Fibroblast of villous mesenchyme (primary cell): ENCODE data around the gene COG4. TPM values are rescaled to one million over a fixed set of nuclear protein-coding genes. Genes with fewer than 3 reads are reported as not detected.

Source experiments
- DNase-seq: peaks from one replicate; pipeline ENCODE4 v3.0.0-alpha.2; 2010; ENCODE audit warnings: low read depth
- H3K4me3 ChIP-seq: 2 replicates; pipeline ENCODE4 v1.5.1; 2011; ENCODE audit warnings: low read depth, mild to moderate bottlenecking, low read length
- total RNA-seq: library from RNA; depleted of rRNA; stranded (reverse); fragments of >200 nt; gene quantifications from 2 replicates; pipeline ENCODE4 v1.2.3, GENCODE V29; 2012
- TF ChIP-seq, protein P1 (sequence below): IDR thresholded peaks from 2 replicates; pipeline ENCODE4 v1.5.1; 2012; ENCODE audit warnings: low read depth, mild to moderate bottlenecking, low read length; ENCODE audit not compliant: insufficient read depth

COG4 gene
- total RNA-seq, 1 donor: 64.8 TPM

DNA sequence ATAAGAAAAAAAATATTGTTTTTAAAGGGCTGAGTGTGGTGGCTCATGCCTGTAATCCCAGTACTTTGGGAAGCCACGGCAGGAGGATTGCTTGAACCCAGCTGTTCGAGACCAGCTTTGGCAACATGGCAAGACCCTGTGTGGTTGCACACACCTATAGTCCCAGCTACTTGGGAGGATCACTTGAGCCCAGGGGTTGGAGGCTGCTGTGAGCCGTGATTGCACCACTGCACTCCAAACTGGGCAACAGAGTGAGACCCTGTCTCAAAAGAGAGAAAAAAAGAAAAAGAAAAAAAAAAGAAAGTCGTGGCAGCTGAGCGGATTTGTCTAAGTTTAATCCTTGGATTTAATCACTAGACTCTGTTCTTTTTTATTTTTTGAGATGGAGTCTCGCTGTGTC is 75.3 kb downstream of the COG4 start:
- H3K4me3 ChIP-seq: no peak overlapping the region
- TF ChIP-seq, protein P1, sequence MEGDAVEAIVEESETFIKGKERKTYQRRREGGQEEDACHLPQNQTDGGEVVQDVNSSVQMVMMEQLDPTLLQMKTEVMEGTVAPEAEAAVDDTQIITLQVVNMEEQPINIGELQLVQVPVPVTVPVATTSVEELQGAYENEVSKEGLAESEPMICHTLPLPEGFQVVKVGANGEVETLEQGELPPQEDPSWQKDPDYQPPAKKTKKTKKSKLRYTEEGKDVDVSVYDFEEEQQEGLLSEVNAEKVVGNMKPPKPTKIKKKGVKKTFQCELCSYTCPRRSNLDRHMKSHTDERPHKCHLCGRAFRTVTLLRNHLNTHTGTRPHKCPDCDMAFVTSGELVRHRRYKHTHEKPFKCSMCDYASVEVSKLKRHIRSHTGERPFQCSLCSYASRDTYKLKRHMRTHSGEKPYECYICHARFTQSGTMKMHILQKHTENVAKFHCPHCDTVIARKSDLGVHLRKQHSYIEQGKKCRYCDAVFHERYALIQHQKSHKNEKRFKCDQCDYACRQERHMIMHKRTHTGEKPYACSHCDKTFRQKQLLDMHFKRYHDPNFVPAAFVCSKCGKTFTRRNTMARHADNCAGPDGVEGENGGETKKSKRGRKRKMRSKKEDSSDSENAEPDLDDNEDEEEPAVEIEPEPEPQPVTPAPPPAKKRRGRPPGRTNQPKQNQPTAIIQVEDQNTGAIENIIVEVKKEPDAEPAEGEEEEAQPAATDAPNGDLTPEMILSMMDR: no peak
- DNase-seq: no peak

DNA sequence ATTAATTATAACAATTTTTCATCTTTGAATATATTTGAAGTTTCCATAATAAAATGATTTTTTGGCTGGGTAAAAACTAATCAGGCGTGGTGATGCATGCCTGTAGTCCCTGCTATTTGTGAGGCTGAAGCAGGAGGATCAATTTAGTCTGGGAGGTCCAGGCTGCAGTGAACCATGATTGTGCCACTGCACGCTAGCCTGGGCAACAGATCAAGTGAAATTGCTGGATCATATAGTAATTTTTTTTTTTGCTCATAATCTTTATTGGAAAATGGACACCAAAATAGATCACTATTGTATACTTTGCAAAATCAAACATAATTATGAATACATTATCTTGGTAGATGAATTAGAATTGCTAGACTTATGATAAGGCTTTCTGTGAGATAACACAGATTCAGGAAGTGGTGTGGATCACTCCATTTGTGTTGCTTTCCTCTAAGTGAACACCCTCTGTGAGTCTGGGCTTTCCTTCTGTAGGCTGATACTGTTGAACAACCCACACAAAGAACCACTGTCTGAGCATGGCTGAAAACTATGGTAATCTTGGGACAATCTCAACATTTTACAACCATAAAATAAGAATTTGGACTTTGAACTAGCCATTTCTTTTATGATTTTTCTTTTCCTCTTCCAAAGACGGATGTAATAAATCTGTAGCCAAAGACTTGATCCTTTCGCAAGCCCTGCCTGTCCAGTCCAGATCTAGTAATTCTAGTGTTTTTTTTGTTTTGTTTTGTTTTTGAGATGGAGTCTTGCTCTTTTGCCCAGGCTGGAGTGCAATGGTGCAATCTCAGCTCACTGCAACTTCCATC is 78.9 kb downstream of the COG4 start:
- H3K4me3 ChIP-seq: no peak overlapping the region
- TF ChIP-seq, protein P1: no peak

DNA sequence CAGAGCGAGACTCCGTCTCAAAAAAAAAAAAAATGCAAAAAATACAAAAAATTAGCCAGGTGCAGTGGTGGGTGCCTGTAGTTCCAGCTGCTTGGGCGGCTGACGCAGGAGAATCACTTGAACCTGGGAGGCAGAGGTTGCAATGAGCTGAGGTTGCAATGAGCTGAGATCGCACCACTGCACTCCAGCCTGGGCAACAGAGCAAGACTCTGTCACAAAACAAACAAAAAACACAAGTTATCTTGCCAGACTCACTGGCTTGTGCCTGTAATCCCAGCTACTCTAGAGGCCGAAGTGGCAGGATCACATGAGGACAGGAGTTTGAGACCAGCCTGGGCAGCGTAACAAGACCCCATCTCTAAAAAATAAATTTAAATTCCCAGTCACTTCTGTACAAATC is 81.0 kb downstream of the COG4 start:
- H3K4me3 ChIP-seq: no peak overlapping the region
- no peak for DNase-seq
- TF ChIP-seq, protein P1: no peak

More for the DNA sequence above, 78.9 kb downstream of the COG4 start:
- peak; percentile 69 for DNase-seq

DNA sequence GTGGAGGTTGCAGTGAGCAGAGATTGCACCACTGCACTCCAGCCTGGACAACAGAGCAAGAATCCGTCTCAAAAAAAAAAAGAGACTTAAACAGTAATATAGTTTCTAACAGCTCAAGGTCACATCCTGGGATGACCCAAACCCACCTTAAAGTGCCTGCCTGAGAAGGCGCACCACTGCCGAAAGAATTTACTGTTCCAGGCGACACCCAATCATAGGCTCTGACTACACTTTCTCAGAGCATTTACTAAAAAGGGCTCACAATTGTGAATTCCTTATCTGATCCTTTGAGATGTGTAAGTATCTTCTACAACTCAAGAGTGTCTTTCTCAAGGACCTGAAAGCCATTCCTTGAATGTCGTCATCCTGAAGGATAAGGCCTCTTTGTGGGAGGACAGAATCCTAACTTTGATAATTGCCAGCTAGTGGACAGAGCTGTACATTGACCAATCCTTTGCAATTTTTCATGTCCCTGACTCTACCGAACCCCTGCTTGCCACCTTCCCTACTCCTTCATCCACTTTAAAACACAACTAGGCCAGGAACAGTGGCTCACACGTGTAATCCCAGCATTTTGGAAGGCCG is 81.9 kb downstream of the COG4 start:
- no peak overlapping the region for H3K4me3 ChIP-seq
- peak; percentile 36 for DNase-seq
- TF ChIP-seq, protein P1: no peak

DNA sequence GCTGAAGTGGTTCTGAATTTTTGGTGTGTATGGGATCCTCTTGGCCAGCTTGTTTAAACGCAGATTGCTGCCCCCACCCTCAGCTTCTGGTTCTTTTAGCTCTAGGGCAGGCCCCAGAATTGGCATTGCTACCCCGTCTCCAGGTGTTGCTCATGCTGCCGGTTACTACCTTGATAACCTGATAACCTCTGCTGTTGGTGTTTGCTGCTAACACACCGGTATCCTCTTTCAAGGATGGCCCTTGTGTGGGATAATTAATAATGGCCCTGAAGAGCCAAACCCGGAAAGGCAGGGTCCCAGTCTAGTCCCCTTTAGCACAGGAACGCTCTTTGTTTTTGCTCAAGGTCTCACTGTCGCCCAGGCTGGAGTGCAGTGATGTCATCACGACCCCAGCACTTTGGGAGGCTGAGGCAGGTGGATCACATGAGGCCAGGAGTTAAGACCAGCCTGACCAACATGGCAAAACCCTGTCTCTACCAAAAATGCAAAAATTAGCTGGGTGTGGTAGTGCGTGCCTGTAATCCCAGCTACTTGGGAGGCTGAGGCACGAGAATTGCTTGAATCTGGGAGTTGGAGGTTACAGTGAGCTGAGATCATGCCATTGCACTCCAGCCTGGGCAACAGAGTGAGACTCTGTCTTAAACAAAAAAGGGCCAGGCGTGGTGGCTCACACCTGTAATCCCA is 83.2 kb downstream of the COG4 start:
- peak overlapping the region; percentile 70 for H3K4me3 ChIP-seq
- TF ChIP-seq, protein P1: no peak
- DNase-seq: no peak

DNA sequence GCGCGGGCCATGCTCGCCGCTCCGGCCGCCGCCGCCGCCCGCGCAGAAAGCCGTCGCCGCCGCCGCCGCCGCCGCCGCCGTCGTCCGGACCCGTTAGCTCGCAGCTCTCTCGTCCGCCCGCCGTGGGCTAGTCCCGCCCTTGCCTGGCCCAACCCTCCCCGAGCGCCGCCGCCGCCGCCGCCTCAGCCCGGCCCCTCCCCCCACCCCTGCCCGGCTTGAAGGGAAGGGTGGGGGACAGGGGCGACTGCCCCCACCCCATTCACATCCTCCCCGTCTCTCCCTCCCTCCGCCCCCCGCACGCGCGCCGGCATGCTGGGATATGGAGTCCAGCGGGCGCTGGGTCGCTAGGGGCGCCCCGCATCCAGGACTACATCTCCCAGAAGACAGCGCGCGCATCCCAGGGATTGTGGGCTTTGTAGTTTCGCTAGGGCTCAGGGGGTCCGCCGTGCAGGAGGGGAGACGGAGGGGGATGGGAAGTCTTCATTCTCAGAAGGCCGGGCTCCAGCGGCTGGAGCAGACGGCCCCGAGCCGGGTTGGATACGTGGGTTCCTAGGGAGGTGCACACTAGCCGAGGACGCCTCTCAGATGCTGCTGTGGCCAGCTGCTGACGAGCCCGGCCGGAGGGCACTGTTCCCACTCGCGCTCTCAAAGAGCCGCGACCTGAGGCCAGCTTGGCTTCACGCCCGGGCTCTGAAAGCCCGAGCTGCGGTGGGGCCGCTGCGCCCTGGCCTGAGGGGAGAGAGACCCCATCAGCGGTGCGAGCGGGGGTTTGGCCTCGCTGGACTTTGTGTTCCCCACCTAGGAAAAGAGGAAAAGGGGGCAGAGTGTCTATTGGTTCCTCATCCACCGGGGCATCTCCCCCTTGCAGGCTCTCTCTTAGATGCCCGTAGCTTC is 84.1 kb downstream of the COG4 start, which contains the start of gene ST3GAL2:
Gene ST3GAL2 (minus strand): TSS at position 132 of the 894 bp plus-strand sequence. CDS start 40,570 bp downstream, outside the sequence.
- TF ChIP-seq, protein P1: no peak
- DNase-seq: peak; percentile 95
- H3K4me3 ChIP-seq: peak within 1 kb of the TSS; percentile 70
